Measurements from ENCODE around the gene HS6ST3.

GRCh38 chr13:96707146-96707545 lies 617.2 kb downstream of the HS6ST3 start:
- TF ChIP-seq CTCF (IDR thresholded peaks at IDR 0.05; ENCODE audit: poor library complexity) (no peak), EZH2phosphoT487 (IDR thresholded peaks at IDR 0.05; ENCODE audit: low read depth, severe bottlenecking, unreplicated experiment) (no peak), EZH2 (IDR thresholded peaks at IDR 0.05; ENCODE audit: borderline replicate concordance) (no peak)

All from hepatocyte (in vitro differentiated cells).